Stimulated activated CD4-positive, alpha-beta T cell treated with anti-CD3 and anti-CD28 coated beads, TNF-alpha, amount 100 ng/mL, for 24 hours (primary cell): ENCODE measurements around the gene RALGPS2.

Source experiments
- DNase-seq, 3 experiments: peaks; one replicate each; pipeline ENCODE4 v3.0.0-alpha.2; 2020; ENCODE audit warnings: low read depth in 3 of 3

RALGPS2 gene

DNA sequence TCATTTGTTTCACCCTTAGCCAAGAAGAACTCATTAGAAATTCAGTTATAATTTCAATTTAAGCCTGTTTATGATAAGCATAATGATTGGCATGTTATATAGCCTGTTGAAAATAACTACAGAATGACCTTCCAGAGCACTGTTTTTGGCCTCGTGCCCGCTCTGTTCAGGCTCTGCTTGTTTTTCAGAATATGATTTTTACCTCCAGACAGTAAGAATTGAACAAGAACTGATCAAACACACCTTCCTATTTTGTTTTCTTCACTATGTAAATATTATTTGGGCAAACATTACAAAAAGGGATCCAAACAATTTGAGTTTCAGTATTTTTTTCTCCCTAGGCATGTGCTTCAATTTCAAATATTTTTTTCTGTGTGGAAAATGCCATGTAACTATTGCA, 193.9 kb downstream of the RALGPS2 start:
- DNase-seq, result no peak

DNA sequence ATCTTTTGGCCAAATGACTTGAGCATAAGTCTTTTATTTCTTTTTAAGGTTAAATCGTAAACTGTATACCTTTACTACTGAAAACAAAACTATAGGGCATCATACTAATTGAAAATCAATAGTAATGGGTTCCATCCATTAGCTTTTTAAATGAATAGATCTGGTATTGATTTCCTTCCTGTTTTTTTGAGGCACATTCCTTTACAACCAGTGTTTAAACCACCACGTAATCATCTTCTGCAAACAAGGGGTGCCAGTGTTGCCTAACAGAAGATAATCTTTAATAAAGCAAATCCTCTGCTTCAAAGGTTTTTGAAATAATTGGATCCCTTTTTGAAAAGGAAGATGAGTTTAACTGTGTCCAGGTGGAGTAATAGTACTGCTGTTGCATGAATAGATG, 194.5 kb downstream of the RALGPS2 start:
- DNase-seq, result no peak

DNA sequence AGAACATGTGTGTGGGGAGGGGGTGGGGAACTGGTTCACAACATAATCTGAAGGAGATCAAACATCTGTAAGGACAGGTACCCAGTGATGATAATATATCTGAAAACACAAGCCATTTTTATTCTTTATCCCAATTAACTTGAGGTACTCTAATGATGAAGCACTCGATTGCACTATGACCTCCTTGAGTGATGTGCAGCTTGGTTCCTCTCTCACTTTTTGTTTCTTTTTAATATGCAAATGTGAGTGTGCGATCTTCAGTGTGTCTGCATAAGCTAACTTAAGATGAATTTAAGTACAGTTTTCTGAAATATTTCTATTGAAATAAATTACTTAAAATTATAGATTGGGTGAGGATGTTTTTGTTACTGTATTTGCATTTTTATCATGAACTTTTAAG, 196.5 kb downstream of the RALGPS2 start:
- no peak for DNase-seq

DNA sequence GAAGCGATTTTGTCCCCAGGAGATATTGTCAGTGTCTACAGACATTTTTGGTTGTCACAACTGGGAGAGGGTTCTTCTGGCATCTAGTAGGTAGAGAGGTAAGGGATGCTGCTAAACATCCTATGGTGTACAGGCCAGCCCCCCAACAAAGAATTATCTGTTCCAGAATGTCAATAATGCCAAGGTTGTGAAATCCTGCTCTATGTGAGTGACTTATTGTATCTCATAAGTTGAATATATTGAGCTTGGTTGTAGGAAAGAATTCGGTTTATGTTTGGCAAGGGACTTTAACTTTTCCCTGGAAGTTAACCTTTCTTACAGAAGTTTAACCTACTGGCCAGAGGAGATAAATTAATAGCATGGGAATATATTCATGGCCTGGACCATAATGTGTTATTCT, 198.5 kb downstream of the RALGPS2 start:
- no peak for DNase-seq

DNA sequence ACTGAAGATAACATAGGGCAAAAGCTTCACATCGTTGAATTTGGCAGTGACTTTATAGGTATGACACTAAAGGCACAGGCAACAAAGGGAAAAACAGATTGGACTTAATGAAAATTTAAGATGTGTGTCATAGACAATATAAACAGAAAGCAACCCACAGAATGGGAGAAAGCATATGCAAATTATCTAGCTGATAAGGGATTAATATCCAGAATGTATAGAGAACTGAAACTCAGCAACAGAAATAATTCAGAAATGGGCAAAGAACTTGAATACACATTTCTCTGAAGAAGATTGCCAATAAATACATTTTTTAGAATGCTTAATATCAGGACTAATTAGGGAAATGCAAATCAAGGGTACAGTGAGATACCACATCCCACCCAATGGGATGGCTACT, 201.0 kb downstream of the RALGPS2 start:
- DNase-seq, result no peak

DNA sequence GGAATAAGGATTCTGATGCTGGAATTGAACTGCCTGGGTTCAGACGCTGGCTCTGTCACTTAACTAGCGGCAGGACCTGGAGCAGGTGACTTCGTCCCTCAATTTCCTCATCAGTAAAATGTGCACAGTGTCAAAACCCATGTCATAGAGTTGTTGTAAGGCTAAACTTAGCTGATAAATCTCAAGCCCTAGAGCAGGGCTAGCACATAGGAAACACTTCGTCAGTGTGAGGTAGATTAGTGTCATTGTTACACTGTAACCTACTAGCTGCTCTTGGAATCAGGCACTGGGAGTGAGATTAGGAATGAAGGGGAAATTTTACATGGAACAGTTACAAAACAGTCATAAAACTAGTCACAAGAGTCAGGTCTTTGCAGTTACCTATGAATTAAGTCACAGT, 202.0 kb downstream of the RALGPS2 start:
- DNase-seq, result no peak

DNA sequence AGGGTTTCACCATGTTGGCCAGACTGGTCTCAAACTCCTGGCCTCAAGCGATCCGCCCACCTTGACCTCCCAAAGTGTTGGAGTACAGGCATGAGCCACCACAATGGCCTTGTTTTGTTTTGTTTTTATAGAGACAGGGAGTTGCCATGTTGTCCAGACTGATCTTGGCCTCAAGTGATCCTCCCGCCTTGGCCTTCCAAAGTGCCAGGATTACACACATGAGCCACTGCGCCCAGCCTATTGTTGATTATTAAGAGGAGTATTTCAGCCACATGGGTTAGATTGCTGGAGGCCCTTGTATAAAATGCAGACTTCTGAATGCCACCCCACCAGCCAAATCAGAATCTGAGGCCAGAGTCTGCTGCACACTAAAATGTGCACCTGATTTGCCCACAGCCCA, 203.0 kb downstream of the RALGPS2 start:
- no peak for DNase-seq

DNA sequence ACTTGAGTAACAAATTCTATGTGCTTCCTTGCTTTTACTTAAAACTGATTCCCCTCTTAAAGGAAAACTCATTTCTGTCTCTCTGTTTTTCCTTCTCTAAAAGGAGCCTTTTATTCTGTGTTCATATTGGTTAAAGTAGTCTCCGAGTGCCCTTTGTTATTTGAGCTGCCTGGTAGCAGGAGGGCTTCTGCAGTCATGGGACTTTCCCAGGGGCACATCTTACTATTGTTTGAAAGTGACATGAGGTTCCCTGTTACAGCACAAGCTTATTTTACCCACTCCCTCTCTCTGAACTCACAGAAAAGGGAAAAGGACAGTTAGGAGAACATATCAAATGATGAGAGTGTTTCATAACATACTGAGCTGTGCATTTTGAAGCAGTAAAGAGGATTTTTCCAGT, 203.9 kb downstream of the RALGPS2 start:
- DNase-seq, result no peak

DNA sequence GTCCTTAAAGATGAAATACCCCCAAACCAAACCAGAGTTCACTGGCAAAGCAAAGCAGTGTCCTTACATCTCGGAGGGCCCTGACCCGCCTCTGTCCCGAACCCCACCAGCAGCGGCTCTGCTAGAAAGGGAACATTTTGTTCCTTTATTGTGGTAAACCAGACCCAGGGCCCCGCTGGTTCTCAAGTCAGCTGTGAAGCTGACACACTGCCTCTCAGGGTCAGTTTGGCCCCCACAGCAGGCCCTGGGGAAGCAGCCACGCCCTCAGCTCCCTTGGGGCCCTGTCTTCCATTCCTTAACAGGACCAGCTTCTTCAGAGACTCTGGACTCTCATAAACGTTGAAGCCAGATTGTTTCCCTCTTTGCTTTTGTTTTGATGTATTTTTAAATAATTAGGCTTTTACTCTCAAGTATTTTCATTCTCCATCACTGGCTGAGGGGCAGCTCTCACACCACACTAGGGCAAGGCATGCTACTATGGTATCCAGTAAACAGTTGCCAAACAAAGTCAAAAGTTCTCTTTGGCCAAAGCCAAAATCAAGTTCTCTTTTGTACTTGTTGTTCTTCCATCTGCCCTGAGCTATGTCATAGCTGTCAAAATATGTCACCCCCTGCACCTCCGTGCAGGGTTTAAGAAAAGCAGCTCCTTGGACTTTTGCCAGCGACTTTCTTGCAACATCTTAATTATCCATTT, 207.0 kb downstream of the RALGPS2 start:
- no peak for DNase-seq

DNA sequence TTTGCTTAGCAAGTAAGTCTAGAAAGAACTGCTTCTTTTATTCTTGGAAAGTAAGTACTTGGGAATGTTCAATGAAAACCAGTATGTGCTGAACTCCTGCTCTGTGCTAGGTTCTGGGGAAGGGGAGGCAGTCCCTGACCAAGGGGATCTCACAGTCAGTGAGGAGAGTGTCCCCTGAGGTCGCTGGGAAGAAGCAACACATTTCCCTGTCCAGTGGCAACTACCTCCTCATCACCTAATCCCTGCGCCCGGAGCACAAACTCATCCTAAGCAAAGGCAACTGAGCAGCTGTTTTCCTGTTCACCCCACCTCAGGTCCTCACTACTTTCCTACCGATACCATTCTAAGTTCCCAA, 207.5 kb downstream of the RALGPS2 start:
- DNase-seq, result no peak

DNA sequence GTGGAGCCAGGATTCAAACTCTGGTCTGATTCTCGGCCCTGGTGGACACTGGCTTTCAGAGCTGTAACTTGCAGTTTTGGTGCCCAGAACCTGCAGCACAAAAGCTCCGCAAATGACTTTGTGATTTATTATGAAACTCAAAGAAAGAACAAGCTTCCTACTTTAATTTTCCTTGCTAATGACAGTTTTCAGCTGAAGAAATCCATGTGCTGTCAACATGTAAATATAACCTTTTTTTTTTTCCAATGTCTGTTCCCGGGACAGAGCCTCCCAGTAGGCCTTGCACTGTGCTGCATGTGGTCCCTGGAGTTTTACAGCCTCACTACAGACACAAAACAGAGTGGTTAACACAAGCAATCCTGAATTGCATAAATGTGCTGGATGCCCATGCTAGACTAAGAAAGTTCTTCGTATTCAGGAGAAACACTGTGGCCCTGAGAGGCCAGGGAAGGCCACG, 208.1 kb downstream of the RALGPS2 start:
- DNase-seq, result no peak

DNA sequence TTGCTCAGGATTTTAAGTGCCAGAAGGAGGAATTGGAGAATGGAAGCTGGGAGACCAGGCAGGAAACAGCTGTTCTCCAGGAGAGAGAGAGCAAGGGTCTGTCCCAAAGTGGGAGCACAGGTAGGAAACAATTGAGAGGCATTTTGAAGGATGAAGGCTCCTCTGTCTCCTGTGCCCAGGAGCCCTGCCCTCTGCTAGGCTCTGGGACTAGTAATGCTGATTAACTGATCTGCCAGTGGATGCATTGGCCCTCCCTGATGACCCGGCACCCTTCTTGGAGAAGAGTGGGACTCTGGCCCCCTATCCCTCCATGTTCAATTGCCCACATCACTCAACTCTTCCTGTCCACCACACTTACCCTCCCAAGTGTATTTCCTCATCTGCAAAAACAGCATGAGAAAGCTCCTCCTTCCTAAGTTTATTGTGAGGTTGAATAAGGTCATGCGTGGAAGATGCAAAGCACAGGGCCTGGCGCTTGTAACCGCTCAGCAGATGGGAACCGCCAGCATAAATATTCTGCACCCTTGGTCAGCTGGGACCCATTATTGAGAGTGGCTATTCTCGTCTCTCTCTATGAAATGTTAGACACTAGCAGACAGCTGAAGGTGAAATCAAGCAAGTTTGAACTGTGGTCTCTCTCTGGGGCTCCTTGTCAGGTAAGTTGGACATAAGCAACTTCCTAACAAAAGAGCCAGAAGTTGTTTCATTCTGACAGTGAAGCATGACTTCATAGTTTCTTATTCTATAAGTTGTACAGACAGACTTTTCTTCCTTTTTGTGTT, 208.9 kb downstream of the RALGPS2 start:
- DNase-seq, result no peak

DNA sequence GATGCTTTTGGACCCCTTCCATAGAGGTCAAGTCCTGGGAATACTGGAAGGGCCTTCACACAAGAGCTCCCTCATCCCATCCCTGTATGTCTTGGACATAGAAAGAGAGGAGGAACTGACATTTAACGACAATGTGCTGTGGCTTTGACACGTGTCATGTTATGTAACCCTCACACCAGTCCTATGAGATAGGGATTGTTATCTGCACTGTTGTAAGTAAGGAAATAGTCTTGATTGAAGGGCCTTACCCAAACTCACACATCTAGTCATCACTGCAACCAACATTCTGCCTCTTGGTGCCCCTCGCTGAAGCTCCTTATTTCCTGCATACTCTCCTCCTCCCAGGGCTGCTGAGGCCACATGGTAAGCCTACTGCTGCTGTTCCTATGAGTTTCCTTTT, 209.5 kb downstream of the RALGPS2 start:
- no peak for DNase-seq

DNA sequence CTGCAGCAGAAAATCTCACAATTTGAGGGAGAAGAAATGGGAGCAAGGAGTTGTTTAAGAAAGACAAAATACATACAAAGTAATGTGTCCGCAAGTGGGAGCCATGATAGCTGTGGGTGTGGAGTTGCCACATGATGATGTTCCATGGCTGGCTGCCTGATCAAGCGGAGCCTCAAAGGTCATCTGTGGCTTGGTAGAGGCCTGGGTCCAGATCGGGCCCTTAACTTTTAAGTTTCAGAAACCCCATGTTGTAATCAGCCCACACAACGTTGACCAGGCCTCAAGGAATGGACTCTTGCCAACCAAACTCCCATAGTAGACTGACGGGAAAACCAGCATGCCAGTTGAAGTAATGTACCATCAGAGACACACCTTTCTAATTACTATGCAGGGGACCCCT, 210.6 kb downstream of the RALGPS2 start:
- DNase-seq, result no peak

DNA sequence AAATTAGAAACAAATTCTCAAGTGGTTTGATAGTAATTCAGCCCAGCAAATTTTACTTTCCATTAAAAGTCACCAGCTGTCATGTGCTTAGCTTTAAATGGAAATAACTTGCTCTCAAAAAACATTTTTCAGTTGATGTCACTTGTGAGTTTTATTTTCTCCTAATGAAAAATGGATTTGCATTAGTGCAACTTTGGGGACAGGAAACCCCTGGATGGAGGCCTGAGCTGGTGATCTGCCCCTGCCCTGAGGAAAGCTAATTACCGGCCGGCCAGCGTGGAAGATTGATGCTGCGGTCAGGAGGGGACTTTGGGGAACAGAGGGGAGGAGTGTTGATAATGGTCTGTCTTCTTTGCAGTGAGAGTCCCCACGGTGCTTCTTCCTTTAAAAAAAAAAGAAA, 212.7 kb downstream of the RALGPS2 start:
- no peak for DNase-seq

DNA sequence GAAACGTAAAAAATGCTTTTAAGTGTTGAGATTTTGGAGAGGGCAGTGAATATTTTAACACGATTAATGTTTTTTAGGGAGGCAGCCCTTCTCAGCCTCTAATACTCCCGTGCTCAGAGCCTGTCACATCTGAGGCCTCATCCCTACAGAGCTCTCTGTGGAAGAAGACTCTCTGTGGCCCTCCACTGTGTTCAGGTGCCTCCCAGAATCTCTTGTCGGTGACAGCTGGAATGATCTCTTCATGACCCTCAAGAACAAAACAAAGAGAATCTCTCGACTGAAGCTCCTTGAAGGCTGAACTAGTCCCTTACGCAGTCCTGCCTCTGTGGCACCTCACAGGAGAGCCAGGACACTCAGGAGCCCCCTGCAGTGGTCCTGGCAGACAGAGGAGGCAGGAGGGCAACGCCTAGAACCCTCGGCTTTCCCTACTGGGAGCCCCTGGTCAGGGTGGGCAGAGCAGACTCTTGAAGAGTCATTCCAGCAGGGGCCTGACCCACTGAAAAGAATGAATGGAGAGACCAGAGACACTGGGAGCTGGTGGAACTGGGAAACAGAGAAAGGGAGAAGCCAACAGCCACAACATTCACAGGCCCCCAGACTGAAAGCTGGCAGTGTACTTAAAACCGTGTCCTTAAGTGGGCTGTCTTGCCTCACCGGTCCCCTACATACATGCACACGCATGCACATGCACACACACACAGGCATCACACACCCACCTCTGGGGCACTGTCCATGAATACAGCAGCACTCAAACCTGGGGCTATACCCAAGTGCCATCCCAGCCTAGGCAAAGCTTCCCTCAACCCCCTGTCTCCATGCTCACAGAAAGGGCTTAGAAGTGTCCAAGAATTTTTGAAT, 213.3 kb downstream of the RALGPS2 start:
- no peak for DNase-seq

DNA sequence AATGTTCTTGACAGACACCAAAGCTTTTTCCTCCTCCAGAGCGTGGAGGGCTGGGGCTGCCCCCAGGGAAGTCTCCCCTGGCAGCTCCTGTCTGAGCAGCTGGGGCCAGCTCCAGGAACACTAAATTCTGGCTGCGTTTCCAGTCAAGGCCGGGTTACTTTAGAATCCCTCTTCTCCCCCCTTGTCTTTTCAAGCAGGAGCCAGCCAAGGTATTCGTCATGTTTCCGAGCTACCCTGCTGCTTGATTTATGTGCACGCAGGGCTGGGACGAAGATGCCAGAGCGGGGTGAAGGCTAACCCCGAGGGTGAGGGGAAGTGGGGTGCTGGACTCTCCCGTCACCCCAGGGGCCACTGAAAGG, 213.9 kb downstream of the RALGPS2 start:
- no peak for DNase-seq

DNA sequence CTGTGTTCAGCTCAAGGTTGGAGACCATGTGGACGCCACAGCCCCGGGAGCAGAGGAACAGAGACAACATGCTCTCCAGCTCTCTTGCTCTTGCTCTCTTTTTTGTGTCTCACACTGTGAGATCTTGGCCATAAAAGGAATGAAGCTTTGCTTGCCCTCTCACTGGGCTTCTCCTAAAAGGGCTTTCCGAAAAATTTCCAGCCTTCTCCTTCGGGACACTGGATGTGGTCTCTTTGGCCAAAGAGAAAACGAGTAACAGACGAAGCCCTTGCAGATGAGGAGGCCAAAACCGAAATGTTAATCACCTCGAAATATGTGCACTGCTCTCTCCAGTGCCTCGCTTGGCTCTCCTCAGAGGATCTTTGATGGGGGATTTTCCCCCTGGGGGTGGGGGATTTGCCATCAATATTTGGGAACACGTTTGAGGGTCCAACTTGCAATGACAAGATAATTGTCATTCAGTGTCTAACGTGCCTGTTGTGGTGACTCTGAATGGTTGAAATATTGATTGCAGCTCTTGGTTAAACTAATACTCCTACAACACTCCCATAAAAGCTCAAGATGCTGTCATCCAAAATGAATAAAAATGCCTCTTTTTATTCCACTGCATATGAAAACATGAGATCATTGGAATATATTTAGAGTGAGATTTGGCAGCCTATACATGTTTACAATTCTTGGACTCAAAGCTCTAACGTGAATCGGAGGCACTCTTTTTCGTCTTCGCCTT, 214.5 kb downstream of the RALGPS2 start:
- no peak for DNase-seq

DNA sequence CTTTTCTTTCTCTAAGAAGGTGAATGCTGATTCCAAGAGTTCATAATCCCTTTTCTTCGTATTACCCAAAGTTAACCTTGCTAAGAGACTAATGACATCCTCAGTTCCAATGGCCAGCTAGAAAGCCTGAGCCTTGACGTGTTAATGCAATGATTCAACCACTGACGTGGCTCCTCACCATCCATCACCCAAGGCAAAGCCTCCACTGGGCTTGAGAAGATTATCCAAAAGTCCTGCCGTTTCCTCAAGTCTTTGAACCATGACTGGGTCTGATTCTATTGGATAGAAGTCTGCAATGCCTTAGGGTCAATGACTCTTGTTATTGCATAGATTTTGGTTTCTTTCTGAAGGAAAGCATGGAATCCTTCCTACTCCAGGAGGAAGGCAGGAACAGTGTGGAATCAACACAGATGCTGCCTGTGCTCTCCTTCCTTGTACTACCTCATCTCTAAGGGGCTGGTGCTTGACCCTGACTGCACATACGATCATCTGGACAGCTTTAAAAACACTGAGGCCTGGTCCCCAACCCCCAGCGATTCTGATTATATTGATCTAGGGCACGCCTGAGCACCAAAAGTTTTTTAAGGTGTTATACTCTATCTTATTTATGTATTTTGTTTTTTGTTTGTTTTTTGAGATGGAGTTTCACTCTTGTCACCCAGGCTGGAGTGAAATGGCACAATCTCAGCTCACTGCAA, 215.2 kb downstream of the RALGPS2 start:
- DNase-seq, result no peak

DNA sequence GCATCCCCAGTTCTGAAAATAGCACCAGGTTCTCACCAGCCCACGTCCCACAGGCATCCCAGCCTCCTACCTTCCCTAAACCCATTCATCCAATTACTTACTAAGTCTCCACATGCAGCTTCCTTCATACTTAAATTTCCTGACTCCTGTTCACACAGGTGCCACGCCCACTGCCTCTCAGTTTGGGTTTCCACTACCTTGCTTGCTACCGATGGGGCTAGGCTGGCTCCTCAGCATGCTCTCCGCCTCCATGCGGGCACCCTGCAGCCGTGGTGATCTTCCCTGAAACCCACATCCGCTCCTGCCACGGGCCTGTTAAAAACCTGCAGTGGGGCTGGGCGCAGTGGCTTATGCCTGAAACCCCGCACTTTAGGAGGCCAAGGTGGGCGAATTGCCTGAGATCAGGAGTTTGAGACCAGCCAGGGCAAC, 216.2 kb downstream of the RALGPS2 start:
- no peak for DNase-seq

DNA sequence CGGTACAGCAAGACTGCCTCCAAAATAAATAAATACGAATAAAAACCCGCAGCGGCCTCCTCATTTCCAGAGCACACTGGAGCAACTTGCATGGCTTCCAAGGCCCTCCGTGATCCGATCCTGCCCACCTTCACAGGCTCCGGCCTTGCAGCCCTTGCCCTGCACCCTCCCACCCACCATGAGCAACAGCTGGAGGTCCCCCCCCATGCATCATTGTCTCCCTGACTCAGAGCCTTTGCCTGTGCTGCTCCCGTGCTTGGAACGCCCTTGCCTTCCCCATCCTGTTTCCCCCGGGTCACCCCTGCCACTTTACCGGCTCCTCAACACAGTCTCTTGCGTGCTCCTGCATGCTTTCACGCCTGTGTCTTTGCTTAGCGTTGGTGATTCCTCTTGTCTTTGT, 216.8 kb downstream of the RALGPS2 start:
- DNase-seq, result no peak
